ENCODE results near the gene FGF23. TPM values are rescaled to one million over a fixed set of nuclear protein-coding genes. Genes with fewer than 3 reads are reported as not detected.

Gene FGF23
- total and polyA plus RNA-seq, 2 donors from 2014 or later = not detected

- Histone ChIP-seq H3K4me1 (ENCODE audit: control insufficient read depth in 2 of 3, insufficient read depth in 2 of 3, low read depth in 1 of 3, low read length in 3 of 3) (no peaks in the 10 kb centered on the region), H3K9ac (ENCODE audit: low read length in 3 of 3) (no peak overlapping the region), H3K27ac (ENCODE audit: low read depth in 2 of 2, low read length in 2 of 2) (no peak overlapping the region), H3K36me3 (ENCODE audit: control insufficient read depth in 2 of 3, insufficient read depth in 3 of 3, low read length in 3 of 3) (peaks cover 0 to 10% (median 0%) of the 10 kb centered on the region in 3 donors), H3K9me3 (ENCODE audit: control insufficient read depth in 2 of 3, insufficient read depth in 1 of 3, low read length in 3 of 3) (no peaks in the 10 kb centered on the region), H3K4me3 (ENCODE audit: low read length in 3 of 3) (no peak overlapping the region), H3K27me3 (ENCODE audit: control insufficient read depth, insufficient read depth, low read length) (no peaks in the 10 kb centered on the region)
- TF ChIP-seq CTCF (IDR thresholded peaks at IDR 0.05; ENCODE audit: borderline replicate concordance, extremely low read depth, insufficient read depth) = no peak
- peak in 3 of 5 donors; percentile 5 to 43 (median 19) for DNase-seq
- FAIRE-seq = no peak
- intact Hi-C loops (cut with DNase I) = no loop called here
Measured at GRCh38 chr12:4356041-4356327, 23.5 kb downstream of the FGF23 start.

- no peaks in the 10 kb centered on the region for H3K9me3 ChIP-seq (ENCODE audit: control insufficient read depth in 2 of 3, insufficient read depth in 1 of 3, low read length in 3 of 3)
- no peak overlapping the region for H3K4me3 ChIP-seq (ENCODE audit: low read length in 3 of 3)
- TF ChIP-seq CTCF (IDR thresholded peaks at IDR 0.05; ENCODE audit: borderline replicate concordance, extremely low read depth, insufficient read depth) = no peak
- H3K9ac ChIP-seq (ENCODE audit: low read length in 3 of 3) = no peak overlapping the region
- DNase-seq (no peak), FAIRE-seq (no peak)
- no peaks in the 10 kb centered on the region for H3K27me3 ChIP-seq (ENCODE audit: control insufficient read depth, insufficient read depth, low read length)
- peaks cover 0 to 10% (median 0%) of the 10 kb centered on the region in 3 donors for H3K36me3 ChIP-seq (ENCODE audit: control insufficient read depth in 2 of 3, insufficient read depth in 3 of 3, low read length in 3 of 3)
- intact Hi-C loops (cut with DNase I) = no loop called here
- H3K4me1 ChIP-seq (ENCODE audit: control insufficient read depth in 2 of 3, insufficient read depth in 2 of 3, low read depth in 1 of 3, low read length in 3 of 3) = no peaks in the 10 kb centered on the region
- H3K27ac ChIP-seq (ENCODE audit: low read depth in 2 of 2, low read length in 2 of 2) = no peak overlapping the region
Measured at GRCh38 chr12:4355156-4356040, 24.1 kb downstream of the FGF23 start.

- H3K9me3 ChIP-seq (ENCODE audit: control insufficient read depth in 2 of 3, insufficient read depth in 1 of 3, low read length in 3 of 3) = no peaks in the 10 kb centered on the region
- no peak overlapping the region for H3K9ac ChIP-seq (ENCODE audit: low read length in 3 of 3)
- no peak for FAIRE-seq
- no peaks in the 10 kb centered on the region for H3K27me3 ChIP-seq (ENCODE audit: control insufficient read depth, insufficient read depth, low read length)
- no peak overlapping the region for H3K27ac ChIP-seq (ENCODE audit: low read depth in 2 of 2, low read length in 2 of 2)
- H3K4me3 ChIP-seq (ENCODE audit: low read length in 3 of 3) = no peak overlapping the region
- peak; percentile 18 for TF ChIP-seq CTCF (IDR thresholded peaks at IDR 0.05; ENCODE audit: borderline replicate concordance, extremely low read depth, insufficient read depth)
- intact Hi-C loops (cut with DNase I) = no loop called here
- H3K4me1 ChIP-seq (ENCODE audit: control insufficient read depth in 2 of 3, insufficient read depth in 2 of 3, low read depth in 1 of 3, low read length in 3 of 3) = no peaks in the 10 kb centered on the region
- DNase-seq = peak in 2 of 5 donors; percentile 11 to 22
- peaks cover 0 to 10% (median 0%) of the 10 kb centered on the region in 3 donors for H3K36me3 ChIP-seq (ENCODE audit: control insufficient read depth in 2 of 3, insufficient read depth in 3 of 3, low read length in 3 of 3)
Measured at GRCh38 chr12:4353785-4354208, 25.7 kb downstream of the FGF23 start.

Data from kidney (tissue), 14 donors.